Thyroid gland (tissue), 4 donors: ENCODE measurements around the gene INTS11.

ENCODE experiments used
- CTCF ChIP-seq, 6 experiments: fragments of 200-600 bp in 3 of 6; fragments of 450-650 bp in 3 of 6; sonication (generic) in 3 of 6; IDR thresholded peaks; one replicate each; pipeline ENCODE4 v1.5.1; 2016 to 2019; ENCODE audit warnings: antibody characterized with exemption in 6 of 6, mild to moderate bottlenecking in 2 of 6, inconsistent platforms in 1 of 6, moderate library complexity in 1 of 6
- POLR2A ChIP-seq, 2 donors: fragments of 450-650 bp; IDR thresholded peaks; one replicate each; pipeline ENCODE4 v1.6.1; 2017; ENCODE audit warnings: antibody characterized with exemption in 2 of 2, mild to moderate bottlenecking in 2 of 2, moderate library complexity in 1 of 2

GRCh38 chr1:1349256-1350012, 25.0 kb upstream of the INTS11 start, which contains the start of gene DVL1:
- TF ChIP-seq POLR2A (IDR thresholded peaks at IDR 0.05) (peak in 1 of 2 donors; percentile 64), CTCF (IDR thresholded peaks at IDR 0.05) (peak in 4 of 6 experiments; percentile 12 to 53 (median 48))
